ENCODE data around the gene TTBK1.

TTBK1 gene

DNA sequence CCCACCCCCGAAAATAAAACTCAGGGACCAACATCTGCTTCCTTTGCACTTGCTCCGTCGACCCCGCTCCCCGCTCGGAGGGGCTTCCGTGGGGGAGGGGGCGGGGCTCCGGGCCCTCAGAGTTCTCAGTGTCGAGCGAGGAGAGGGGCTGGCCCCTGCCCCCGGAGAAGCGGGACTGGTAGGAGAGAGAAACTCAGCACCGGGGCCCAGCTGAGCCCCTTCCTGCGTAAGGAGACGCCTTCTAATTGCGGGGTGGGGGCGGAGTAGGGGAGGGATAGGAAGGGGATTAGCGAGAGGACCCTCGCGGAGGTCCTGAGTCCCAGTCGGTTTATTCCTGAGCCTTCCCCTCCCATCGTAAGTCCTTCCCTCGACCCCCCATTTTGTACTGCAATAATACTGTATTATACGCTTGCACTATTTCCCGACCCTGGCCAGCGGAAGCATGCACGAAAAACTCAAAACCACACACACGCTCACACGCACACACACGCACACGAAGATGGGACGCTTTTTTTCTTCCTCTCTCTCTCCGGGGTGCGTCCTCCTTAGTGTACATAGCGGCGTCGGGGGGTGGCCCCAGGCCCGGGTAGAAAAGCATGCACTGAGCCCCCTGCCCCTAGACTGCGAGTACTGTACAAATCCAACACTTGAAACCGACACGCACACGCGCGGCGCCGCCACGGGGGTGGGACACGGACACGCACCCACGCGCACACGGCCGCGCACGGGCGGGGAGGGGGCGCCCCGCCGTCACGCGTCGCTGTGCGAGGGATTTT, 32.7 kb downstream of the TTBK1 start:
- no peak overlapping the region for H3K4me3 ChIP-seq (IDR thresholded peaks at IDR 0.05; ENCODE audit: insufficient read depth, low read depth, low read length)
- no peaks in the 10 kb centered on the region for H3K79me2 ChIP-seq (ENCODE audit: insufficient read depth, low read depth)
- H3K27me3 ChIP-seq (ENCODE audit: insufficient read depth, low read depth), result no peaks in the 10 kb centered on the region
- H3K36me3 ChIP-seq (ENCODE audit: insufficient read depth), result no peaks in the 10 kb centered on the region
- no peaks in the 10 kb centered on the region for H4K20me1 ChIP-seq (ENCODE audit: insufficient read depth)
- no peak overlapping the region for H3K9ac ChIP-seq
- H3K4me2 ChIP-seq, result no peak overlapping the region
- no peak overlapping the region for H3K27ac ChIP-seq
- H3K4me1 ChIP-seq (ENCODE audit: low read depth, poor library complexity, severe bottlenecking), result no peaks in the 10 kb centered on the region
- no peak overlapping the region for H2AFZ ChIP-seq (ENCODE audit: low read depth)
- TF ChIP-seq, protein P1, sequence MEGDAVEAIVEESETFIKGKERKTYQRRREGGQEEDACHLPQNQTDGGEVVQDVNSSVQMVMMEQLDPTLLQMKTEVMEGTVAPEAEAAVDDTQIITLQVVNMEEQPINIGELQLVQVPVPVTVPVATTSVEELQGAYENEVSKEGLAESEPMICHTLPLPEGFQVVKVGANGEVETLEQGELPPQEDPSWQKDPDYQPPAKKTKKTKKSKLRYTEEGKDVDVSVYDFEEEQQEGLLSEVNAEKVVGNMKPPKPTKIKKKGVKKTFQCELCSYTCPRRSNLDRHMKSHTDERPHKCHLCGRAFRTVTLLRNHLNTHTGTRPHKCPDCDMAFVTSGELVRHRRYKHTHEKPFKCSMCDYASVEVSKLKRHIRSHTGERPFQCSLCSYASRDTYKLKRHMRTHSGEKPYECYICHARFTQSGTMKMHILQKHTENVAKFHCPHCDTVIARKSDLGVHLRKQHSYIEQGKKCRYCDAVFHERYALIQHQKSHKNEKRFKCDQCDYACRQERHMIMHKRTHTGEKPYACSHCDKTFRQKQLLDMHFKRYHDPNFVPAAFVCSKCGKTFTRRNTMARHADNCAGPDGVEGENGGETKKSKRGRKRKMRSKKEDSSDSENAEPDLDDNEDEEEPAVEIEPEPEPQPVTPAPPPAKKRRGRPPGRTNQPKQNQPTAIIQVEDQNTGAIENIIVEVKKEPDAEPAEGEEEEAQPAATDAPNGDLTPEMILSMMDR (conservative IDR thresholded peaks at IDR 0.05; ENCODE audit: low read depth, low read length), result no peak

DNA sequence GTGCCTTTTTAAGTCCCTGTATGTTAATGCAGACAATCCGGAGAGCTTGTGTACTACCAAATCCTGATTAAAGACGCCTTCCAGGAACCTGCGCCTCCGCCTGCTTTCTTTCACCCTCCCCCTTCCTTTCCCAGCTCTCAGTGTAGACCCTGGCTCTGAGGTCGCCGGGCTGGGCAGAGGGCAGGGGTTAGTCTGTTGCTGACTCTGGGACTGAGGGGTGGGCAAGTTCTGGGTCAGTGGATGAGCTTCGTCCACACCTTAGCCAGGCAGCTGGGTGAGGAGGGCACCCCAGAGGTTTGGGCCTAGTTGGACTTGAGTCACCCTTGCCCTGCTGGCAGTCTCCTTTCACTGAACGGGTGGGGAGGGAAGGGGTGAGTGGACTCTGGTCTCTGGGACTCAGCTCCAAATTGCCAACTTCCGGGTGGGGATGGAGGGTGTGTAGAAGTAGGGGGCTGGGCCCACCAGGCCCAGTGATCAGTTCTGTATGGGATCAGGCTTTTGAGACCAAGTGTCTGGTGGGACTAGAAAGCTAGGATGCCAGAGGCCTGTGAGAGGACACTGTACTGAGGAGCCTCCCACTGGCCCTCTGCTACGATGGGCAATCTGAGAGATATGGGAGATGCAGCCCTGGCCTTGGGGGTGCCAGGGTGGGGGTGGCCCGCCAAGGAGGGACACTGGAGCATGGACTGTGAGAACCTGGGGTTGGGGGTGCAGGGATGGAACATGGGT, 33.5 kb downstream of the TTBK1 start:
- TF ChIP-seq, protein P1 (conservative IDR thresholded peaks at IDR 0.05; ENCODE audit: low read depth, low read length), result no peak
- Histone ChIP-seq H2AFZ (ENCODE audit: low read depth) (no peak overlapping the region), H3K4me2 (no peak overlapping the region), H3K79me2 (ENCODE audit: insufficient read depth, low read depth) (no peaks in the 10 kb centered on the region), H3K27me3 (ENCODE audit: insufficient read depth, low read depth) (no peaks in the 10 kb centered on the region), H3K36me3 (ENCODE audit: insufficient read depth) (no peaks in the 10 kb centered on the region), H4K20me1 (ENCODE audit: insufficient read depth) (no peaks in the 10 kb centered on the region), H3K9ac (no peak overlapping the region), H3K4me1 (ENCODE audit: low read depth, poor library complexity, severe bottlenecking) (no peaks in the 10 kb centered on the region), H3K27ac (no peak overlapping the region), H3K4me3 (IDR thresholded peaks at IDR 0.05; ENCODE audit: insufficient read depth, low read depth, low read length) (no peak overlapping the region)

DNA sequence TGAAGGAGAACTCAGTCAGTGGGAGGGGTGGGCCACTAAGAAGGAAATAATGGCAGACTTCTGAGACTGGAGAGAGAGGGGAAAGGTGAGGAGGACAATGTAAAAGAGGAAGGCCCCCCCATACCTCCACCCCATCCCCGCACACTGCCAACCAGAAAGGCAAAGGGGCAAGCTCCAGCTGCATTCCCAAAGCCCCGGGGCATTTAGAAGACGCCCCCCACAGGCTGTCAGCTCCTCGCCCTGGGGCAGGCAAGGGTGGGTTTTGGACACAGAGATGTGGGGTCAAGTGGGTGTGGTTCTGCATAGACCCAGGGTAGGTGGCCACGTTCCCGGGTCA, 34.0 kb downstream of the TTBK1 start:
- Histone ChIP-seq H3K36me3 (ENCODE audit: insufficient read depth) (no peaks in the 10 kb centered on the region), H4K20me1 (ENCODE audit: insufficient read depth) (no peaks in the 10 kb centered on the region), H3K4me3 (IDR thresholded peaks at IDR 0.05; ENCODE audit: insufficient read depth, low read depth, low read length) (no peak overlapping the region), H3K4me2 (no peak overlapping the region), H3K4me1 (ENCODE audit: low read depth, poor library complexity, severe bottlenecking) (no peaks in the 10 kb centered on the region), H3K79me2 (ENCODE audit: insufficient read depth, low read depth) (no peaks in the 10 kb centered on the region), H3K27ac (no peak overlapping the region), H2AFZ (ENCODE audit: low read depth) (no peak overlapping the region), H3K9ac (no peak overlapping the region), H3K27me3 (ENCODE audit: insufficient read depth, low read depth) (no peaks in the 10 kb centered on the region; the same call in 1 of the 2 replicates)
- TF ChIP-seq, protein P1 (conservative IDR thresholded peaks at IDR 0.05; ENCODE audit: low read depth, low read length), result no peak

DNA sequence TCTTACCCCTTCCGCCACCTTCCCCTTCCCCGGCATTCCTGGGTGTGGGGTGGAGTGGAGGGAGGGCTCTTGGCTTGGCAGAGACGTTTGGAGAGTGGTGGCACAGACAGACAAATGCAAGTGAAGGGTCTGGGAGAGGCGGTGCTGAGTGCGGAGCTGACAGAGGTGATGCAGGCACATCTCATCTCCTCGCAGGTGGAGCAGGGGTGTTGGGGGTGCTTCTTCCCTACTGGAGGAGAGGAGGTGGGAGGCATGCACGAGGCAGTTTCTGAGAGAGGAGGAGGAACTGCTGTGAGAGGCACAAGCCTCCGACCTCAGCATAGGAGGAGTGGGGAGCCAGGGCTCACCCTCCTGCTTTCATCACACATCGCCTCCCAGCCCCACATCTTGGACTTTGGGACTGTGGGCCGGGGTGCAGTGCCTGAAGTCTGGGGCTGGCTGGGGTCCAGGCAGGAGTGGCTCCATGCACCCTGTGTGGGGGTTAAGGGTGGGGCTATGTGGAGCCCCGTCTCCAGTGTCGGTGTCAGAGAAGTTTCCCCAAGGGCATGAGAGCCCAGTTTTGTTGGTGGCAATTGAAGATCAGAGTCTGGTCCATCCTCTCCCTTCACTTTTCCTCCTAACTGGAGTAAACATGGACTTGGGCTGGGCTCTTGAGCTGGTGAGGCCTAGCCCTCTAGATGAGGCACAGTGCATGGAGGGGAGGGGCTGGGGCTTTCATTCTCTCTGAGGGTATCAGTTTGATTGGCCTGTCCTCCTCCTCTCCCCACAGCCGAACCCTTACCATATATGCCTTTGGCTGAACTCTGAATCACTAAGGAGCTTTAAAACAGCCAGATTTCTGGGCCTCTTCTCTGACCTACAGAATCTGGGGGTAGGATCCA, 34.6 kb downstream of the TTBK1 start:
- H3K27ac ChIP-seq, result no peak overlapping the region
- H3K4me2 ChIP-seq, result no peak overlapping the region
- no peaks in the 10 kb centered on the region for H4K20me1 ChIP-seq (ENCODE audit: insufficient read depth)
- no peaks in the 10 kb centered on the region for H3K36me3 ChIP-seq (ENCODE audit: insufficient read depth)
- no peaks in the 10 kb centered on the region for H3K79me2 ChIP-seq (ENCODE audit: insufficient read depth, low read depth)
- H3K9ac ChIP-seq, result no peak overlapping the region
- no peak overlapping the region for H3K4me3 ChIP-seq (IDR thresholded peaks at IDR 0.05; ENCODE audit: insufficient read depth, low read depth, low read length)
- H3K4me1 ChIP-seq (ENCODE audit: low read depth, poor library complexity, severe bottlenecking), result no peaks in the 10 kb centered on the region
- no peak overlapping the region for H2AFZ ChIP-seq (ENCODE audit: low read depth)
- TF ChIP-seq, protein P1 (conservative IDR thresholded peaks at IDR 0.05; ENCODE audit: low read depth, low read length), result no peak
- H3K27me3 ChIP-seq (ENCODE audit: insufficient read depth, low read depth), result peaks cover 3% of the 10 kb centered on the region; the same call in 1 of the 2 replicates
